Gastroesophageal sphincter (tissue), 3 donors: ENCODE data around the gene IFT43.

ENCODE experiments used
- POLR2A ChIP-seq, 2 donors: fragments of 450-650 bp; IDR thresholded peaks; one replicate each; pipeline ENCODE4 v1.6.1; 2017; ENCODE audit warnings: antibody characterized with exemption in 2 of 2, mild to moderate bottlenecking in 2 of 2, moderate library complexity in 1 of 2
- POLR2AphosphoS5 ChIP-seq: sonication (generic); formaldehyde crosslinking; IDR thresholded peaks from one replicate; pipeline ENCODE4 v1.6.1; 2017; ENCODE audit warnings: antibody characterized with exemption
- TF ChIP-seq, protein P1 (sequence below), 4 experiments: fragments of 200-600 bp in 2 of 4; fragments of 450-650 bp in 2 of 4; sonication (generic) in 1 of 4; IDR thresholded peaks; one replicate each; pipeline ENCODE4 v1.5.1; 2017 to 2019; ENCODE audit warnings: antibody characterized with exemption in 4 of 4, mild to moderate bottlenecking in 2 of 4, moderate library complexity in 2 of 4

GRCh38 chr14:76023757-76024156, 38.2 kb downstream of the IFT43 start:
- no peak for TF ChIP-seq POLR2A (IDR thresholded peaks at IDR 0.05)
- TF ChIP-seq, protein P1, sequence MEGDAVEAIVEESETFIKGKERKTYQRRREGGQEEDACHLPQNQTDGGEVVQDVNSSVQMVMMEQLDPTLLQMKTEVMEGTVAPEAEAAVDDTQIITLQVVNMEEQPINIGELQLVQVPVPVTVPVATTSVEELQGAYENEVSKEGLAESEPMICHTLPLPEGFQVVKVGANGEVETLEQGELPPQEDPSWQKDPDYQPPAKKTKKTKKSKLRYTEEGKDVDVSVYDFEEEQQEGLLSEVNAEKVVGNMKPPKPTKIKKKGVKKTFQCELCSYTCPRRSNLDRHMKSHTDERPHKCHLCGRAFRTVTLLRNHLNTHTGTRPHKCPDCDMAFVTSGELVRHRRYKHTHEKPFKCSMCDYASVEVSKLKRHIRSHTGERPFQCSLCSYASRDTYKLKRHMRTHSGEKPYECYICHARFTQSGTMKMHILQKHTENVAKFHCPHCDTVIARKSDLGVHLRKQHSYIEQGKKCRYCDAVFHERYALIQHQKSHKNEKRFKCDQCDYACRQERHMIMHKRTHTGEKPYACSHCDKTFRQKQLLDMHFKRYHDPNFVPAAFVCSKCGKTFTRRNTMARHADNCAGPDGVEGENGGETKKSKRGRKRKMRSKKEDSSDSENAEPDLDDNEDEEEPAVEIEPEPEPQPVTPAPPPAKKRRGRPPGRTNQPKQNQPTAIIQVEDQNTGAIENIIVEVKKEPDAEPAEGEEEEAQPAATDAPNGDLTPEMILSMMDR (IDR thresholded peaks at IDR 0.05), result no peak
- TF ChIP-seq POLR2AphosphoS5, result no peak
